ENCODE measurements around the gene THBS1.

The THBS1 gene

DNA sequence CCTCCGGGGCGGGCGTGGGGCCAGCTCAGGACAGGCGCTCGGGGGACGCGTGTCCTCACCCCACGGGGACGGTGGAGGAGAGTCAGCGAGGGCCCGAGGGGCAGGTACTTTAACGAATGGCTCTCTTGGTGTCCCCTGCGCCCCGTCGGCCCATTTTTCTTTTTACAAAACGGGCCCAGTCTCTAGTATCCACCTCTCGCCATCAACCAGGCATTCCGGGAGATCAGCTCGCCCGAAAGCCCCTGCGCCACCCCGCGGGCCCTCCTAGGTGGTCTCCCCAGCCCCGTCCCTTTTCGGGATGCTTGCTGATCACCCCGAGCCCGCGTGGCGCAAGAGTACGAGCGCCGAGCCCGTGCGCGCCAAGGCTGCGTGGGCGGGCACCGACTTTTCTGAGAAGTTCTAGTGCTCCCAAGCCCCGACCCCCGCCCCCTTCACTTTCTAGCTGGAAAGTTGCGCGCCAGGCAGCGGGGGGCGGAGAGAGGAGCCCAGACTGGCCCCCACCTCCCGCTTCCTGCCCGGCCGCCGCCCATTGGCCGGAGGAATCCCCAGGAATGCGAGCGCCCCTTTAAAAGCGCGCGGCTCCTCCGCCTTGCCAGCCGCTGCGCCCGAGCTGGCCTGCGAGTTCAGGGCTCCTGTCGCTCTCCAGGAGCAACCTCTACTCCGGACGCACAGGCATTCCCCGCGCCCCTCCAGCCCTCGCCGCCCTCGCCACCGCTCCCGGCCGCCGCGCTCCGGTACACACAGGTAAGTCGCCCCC is at the start of gene THBS1:
Gene THBS1, plus strand, starts transcription at position 595 of the 757 bp plus-strand sequence. CDS start 779 bp downstream, outside the sequence.
- DNase-seq = no peak

DNA sequence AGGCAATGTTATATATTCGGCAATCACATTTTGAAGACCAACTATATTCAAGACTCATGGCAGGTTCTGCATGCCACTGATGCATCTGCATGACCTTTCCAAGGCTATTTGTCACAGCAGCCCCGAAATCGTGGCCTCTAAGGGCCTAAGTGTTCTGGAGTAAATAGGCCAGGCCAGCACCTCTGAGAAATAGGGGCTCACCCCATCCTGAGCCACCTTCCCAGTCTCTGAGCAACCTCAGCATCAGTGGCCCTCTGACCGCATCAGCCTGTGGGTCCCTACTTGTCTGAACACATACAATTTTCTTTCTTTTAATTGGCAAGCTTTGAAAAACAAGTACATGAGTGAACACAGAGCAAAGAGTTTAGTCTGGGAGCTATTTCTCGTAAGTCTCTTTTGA is 45.9 kb upstream of the THBS1 start:
- no peak for DNase-seq

GRCh38 chr15:39535466-39535865 is 45.4 kb upstream of the THBS1 start:
- DNase-seq = no peak

DNA sequence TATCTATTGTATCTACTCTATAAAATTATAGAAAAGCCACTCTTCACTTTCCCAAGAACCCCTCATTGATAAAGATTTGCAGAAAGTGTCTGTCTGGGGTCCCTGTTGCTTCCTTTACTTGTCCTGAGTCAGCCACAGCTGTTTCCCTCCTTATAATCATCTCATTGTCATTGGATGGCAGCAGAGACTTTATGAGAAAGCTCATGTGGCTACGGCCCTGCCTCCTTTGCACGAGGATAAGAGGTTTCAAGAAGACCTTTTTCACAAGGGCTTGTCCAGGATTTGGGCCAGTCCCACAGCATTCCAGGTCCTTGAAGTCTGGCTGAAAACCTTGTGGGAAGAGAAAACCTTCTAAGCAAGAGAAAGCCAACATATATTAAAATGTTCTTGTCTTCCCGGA is 41.9 kb upstream of the THBS1 start:
- DNase-seq = no peak

- no peak for DNase-seq
These were observed 41.4 kb upstream of the THBS1 start for GRCh38 chr15:39539466-39539865.

- DNase-seq = no peak
These were observed 40.8 kb upstream of the THBS1 start for GRCh38 chr15:39539973-39540558.

DNA sequence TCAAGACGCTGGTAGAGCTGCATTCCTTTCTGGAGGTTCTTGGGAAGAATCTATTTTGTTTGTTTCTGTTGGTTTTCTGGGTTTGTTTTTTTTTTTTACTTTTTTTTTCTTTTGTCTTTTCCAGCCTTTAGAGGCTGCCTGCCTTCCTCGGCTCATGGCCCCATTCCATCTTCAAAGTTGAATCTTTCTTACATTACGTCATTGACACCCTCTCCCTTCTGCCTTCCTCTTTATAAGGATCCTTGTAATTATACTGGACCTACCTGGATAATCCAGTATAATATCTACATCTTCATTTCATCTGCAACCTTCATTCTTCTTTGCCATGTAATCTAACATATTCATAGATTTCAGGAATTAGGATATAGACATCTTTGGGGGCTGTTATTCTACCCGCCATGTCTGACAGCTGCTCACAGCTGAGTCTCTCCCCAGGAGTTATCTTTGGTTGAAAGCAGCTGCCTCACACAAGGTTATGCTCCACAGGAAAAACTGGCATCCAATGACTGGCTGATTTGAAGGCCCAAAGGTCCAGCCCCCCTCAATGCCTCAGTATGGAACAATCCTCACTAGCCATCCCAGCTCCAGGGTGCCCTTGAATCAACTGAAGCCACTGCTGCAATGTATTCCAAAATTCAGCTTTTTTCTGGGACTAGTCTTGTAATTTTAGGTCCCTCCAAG is 38.4 kb upstream of the THBS1 start:
- no peak for DNase-seq

- no peak for DNase-seq
These were observed 37.2 kb upstream of the THBS1 start for GRCh38 chr15:39543651-39544050.

- DNase-seq = no peak
These were observed 34.0 kb upstream of the THBS1 start for GRCh38 chr15:39546842-39547241.

DNA sequence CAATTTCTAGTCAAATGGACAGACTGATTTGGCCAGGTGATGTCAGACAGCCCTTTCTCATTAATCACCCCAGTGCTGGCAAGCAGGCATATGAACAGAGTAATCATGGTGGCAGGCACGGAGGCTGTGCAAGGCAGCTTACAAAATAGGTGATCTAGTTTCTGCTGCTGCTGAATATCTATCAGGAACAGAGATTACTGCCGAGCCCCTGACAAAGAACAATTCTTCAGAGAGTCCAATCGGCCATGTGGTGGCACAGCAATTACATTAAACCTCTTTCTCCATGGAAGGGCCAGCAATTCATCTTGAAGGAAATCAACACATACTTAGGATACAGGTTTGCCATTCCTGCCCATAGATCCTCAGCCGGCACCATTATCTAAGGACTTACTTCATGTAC is 32.3 kb upstream of the THBS1 start:
- DNase-seq = no peak

- DNase-seq = no peak
These were observed 31.0 kb upstream of the THBS1 start for GRCh38 chr15:39549912-39550311.

GRCh38 chr15:39551476-39551875 is 29.4 kb upstream of the THBS1 start:
- no peak for DNase-seq

DNA sequence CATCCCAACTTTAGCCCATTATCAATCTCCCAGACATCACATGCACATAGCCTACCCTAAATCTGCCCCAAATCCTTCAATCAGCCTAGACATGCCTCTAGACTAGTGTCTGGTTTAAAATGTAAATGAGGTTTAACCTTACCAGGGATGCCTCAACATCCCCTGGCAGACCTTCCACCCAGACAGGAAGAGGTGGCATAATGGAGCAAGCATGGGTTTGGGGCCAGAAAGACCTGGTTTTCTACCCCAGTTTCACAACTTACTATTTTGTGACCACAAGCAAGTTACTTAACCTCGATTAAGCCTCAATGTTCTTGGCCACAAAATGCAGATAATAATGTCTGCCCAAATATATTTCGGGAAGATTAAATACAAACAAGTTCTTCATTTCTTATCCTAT is 28.3 kb upstream of the THBS1 start:
- no peak for DNase-seq

GRCh38 chr15:39553947-39554693 is 26.8 kb upstream of the THBS1 start:
- DNase-seq = peak; percentile 13

- DNase-seq = no peak
These were observed 26.0 kb upstream of the THBS1 start for GRCh38 chr15:39554746-39555387.

- peak; percentile 45 for DNase-seq
These were observed 25.0 kb upstream of the THBS1 start for GRCh38 chr15:39555885-39556284.

DNA sequence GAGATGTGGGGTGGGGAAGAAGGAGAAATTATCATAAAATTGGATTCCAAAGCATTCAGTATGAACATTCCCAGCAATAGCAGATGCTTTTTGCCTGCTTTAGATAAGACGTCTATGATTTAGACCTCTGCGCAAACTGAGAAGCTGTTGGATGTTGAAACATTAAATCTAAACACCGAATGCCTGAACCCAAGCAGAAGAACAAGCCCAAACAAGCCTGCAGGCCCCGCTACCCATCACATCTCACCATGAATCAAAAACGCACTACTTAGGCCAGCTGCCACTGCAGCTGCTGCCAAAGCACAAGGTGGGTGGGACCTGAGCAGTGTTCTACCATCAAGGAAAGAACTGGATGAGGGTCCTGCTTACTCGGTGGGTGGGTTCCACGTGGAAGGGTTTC is 24.4 kb upstream of the THBS1 start:
- DNase-seq = peak; percentile 81

- no peak for DNase-seq
These were observed 22.5 kb upstream of the THBS1 start for GRCh38 chr15:39558421-39558820.

DNA sequence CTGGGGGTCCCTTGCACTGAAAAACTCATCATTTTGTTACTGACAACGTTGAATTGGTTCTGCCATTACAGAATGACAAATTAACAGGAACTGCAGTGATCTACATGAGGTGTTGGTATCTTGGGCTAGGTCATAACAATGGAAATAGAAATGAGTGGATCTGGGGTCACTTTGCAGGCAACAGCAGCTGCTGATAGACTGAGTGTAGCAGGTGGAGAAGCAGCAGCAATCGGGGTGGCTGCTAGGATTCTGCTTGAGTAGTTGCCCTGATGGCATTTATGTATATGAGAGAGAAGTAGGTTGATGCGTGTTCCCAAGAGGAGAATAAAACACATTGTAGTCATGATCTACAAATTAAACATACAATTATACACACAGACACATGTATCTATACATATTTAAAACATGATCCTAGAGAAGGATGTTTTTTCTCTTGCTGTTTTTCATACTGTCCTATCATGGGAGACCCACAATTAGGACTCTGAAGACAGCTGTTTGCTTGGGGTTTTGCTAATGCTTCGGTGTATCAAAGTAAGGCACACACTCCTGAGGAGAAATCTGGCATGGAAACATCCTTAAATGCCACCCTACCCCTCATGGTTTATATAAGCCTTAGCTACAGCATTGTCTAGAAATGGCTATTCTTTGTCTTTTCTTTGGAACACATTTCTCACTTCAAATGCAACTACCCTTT is 15.8 kb upstream of the THBS1 start:
- DNase-seq = no peak

DNA sequence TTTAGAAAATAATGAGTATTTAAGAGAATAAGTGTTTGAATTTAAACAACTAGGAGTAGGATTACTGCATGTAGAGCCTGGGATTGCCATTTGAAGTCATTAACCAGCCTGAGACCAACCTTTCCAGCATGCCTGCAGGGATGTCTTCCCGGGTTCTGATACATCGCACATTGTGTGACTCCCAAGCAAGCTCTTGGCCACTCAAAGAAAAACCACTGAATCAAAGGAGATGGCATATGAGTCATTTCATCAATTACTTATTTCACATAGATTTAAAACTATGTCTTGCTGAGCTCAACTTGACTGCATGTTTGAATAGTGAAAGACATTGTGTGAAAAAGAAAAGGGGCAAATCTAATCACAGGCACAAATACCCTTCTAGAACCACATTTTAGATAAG is 15.0 kb upstream of the THBS1 start:
- DNase-seq = no peak

DNA sequence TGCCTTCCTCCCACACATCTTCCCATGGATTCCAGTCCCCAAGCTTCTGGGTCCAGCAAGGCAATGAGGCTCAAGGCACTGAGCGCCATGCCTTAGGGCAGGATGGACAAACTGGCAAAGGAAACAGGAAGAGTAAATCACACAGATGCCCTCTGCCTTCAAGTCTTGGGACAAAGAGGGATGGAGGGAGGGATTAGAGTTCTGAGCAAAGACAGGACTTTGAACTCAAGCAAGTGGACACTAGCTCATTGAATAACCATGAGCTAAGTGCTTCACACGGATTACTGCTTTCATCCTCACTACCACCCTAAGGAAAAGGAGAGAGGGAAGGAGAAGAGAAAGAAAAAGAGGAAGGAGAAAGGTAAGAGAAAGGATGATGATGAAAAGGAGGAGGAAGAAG is 7.6 kb upstream of the THBS1 start:
- DNase-seq = no peak

DNA sequence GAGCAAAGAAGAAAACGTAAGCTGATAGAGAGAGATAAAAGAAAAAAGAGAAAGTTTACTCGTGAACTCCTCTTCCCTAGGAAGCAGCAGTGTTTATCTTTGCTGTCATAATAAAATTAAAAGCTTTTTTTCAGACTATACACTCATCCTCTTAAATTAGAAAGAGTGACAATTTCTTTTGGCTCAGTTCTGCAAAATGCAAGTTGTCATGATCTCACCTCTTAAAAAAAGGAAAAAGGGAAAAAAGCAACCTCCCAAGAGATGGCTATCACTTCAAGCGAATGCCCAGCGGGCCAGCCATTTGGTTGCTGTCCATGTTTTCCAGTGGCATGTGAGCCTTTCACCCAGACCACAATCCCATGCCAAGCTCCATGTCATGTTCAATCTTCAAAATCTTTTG is 7.0 kb upstream of the THBS1 start:
- no peak for DNase-seq
